ENCODE results near the gene MTG2.

The MTG2 gene

GRCh38 chr20:62195075-62195405 is 12.2 kb downstream of the MTG2 start (continued):
- no peak for TF ChIP-seq BACH2 (CRISPR knock-in tag; IDR thresholded peaks at IDR 0.05; ENCODE audit: borderline replicate concordance)
- no peak for TF ChIP-seq SNAI2 (CRISPR knock-in tag; IDR thresholded peaks at IDR 0.05)
- TF ChIP-seq GLIS3 (CRISPR knock-in tag; IDR thresholded peaks at IDR 0.05) = no peak
- TF ChIP-seq ZNF8 (CRISPR knock-in tag; IDR thresholded peaks at IDR 0.05) = no peak
- TF ChIP-seq ARNTL (CRISPR knock-in tag; IDR thresholded peaks at IDR 0.05; ENCODE audit: borderline replicate concordance, low read depth) = no peak
- TF ChIP-seq TCF4 (CRISPR knock-in tag; IDR thresholded peaks at IDR 0.05; ENCODE audit: borderline replicate concordance) = no peak
- no peak for TF ChIP-seq ESRRG (CRISPR knock-in tag; IDR thresholded peaks at IDR 0.05)
- no peak for TF ChIP-seq ZFP30 (CRISPR knock-in tag; IDR thresholded peaks at IDR 0.05)
- no peak for TF ChIP-seq PPARA (CRISPR knock-in tag; IDR thresholded peaks at IDR 0.05; ENCODE audit: borderline replicate concordance)
- TF ChIP-seq ZFP3 (CRISPR knock-in tag; IDR thresholded peaks at IDR 0.05) = no peak
- no peak for TF ChIP-seq ZNF70 (CRISPR knock-in tag; IDR thresholded peaks at IDR 0.05)

- TF ChIP-seq ESRRG (CRISPR knock-in tag; IDR thresholded peaks at IDR 0.05) = no peak
- no peak for TF ChIP-seq BACH2 (CRISPR knock-in tag; IDR thresholded peaks at IDR 0.05; ENCODE audit: borderline replicate concordance)
- no peak for TF ChIP-seq TOX (CRISPR knock-in tag; IDR thresholded peaks at IDR 0.05; ENCODE audit: borderline replicate concordance)
- TF ChIP-seq ARNTL (CRISPR knock-in tag; IDR thresholded peaks at IDR 0.05; ENCODE audit: borderline replicate concordance, low read depth) = no peak
- TF ChIP-seq TSHZ2 (CRISPR knock-in tag; IDR thresholded peaks at IDR 0.05) = no peak
- ATAC-seq = no peak
These were observed 12.9 kb downstream of the MTG2 start for GRCh38 chr20:62195736-62196135.

- TF ChIP-seq SNAI2 (CRISPR knock-in tag; IDR thresholded peaks at IDR 0.05) (no peak), PPARA (CRISPR knock-in tag; IDR thresholded peaks at IDR 0.05; ENCODE audit: borderline replicate concordance) (no peak), CSDC2 (CRISPR knock-in tag; IDR thresholded peaks at IDR 0.05) (no peak), BACH2 (CRISPR knock-in tag; IDR thresholded peaks at IDR 0.05; ENCODE audit: borderline replicate concordance) (no peak), RARB (CRISPR knock-in tag; IDR thresholded peaks at IDR 0.05) (no peak)
- no peak for ATAC-seq
These were observed 13.5 kb downstream of the MTG2 start for GRCh38 chr20:62196286-62196685.

GRCh38 chr20:62197311-62197710 is 14.5 kb downstream of the MTG2 start:
- no peak for ATAC-seq
- no peak for TF ChIP-seq ESRRG (CRISPR knock-in tag; IDR thresholded peaks at IDR 0.05)
- TF ChIP-seq PATZ1 (CRISPR knock-in tag; IDR thresholded peaks at IDR 0.05; ENCODE audit: borderline replicate concordance) = no peak
- TF ChIP-seq TSHZ2 (CRISPR knock-in tag; IDR thresholded peaks at IDR 0.05) = no peak
- no peak for TF ChIP-seq ZFP30 (CRISPR knock-in tag; IDR thresholded peaks at IDR 0.05)
- no peak for TF ChIP-seq ZNF565 (CRISPR knock-in tag; conservative IDR thresholded peaks at IDR 0.05; ENCODE audit: low read depth)
- TF ChIP-seq ZNF8 (CRISPR knock-in tag; IDR thresholded peaks at IDR 0.05) = no peak
- TF ChIP-seq ZC3H10 (CRISPR knock-in tag; IDR thresholded peaks at IDR 0.05) = no peak
- TF ChIP-seq BACH2 (CRISPR knock-in tag; IDR thresholded peaks at IDR 0.05; ENCODE audit: borderline replicate concordance) = no peak
- no peak for TF ChIP-seq CREB5 (CRISPR knock-in tag; IDR thresholded peaks at IDR 0.05; ENCODE audit: low read depth)
- TF ChIP-seq ZFP3 (CRISPR knock-in tag; IDR thresholded peaks at IDR 0.05) = no peak
- no peak for TF ChIP-seq RARB (CRISPR knock-in tag; IDR thresholded peaks at IDR 0.05)
- TF ChIP-seq SNAI2 (CRISPR knock-in tag; IDR thresholded peaks at IDR 0.05) = no peak
- TF ChIP-seq OSR1 (CRISPR knock-in tag; IDR thresholded peaks at IDR 0.05) = no peak
- TF ChIP-seq ISL1 (CRISPR knock-in tag; IDR thresholded peaks at IDR 0.05) = no peak
- no peak for TF ChIP-seq CSRNP3 (CRISPR knock-in tag; IDR thresholded peaks at IDR 0.05)
- no peak for TF ChIP-seq TCF4 (CRISPR knock-in tag; IDR thresholded peaks at IDR 0.05; ENCODE audit: borderline replicate concordance)
- no peak for TF ChIP-seq TOX (CRISPR knock-in tag; IDR thresholded peaks at IDR 0.05; ENCODE audit: borderline replicate concordance)
- TF ChIP-seq PPARA (CRISPR knock-in tag; IDR thresholded peaks at IDR 0.05; ENCODE audit: borderline replicate concordance) = no peak
- no peak for TF ChIP-seq ZNF70 (CRISPR knock-in tag; IDR thresholded peaks at IDR 0.05)
- TF ChIP-seq ARNTL (CRISPR knock-in tag; IDR thresholded peaks at IDR 0.05; ENCODE audit: borderline replicate concordance, low read depth) = no peak
